SU-DHL-6 (cell line): ENCODE measurements around the gene TMEM131.

ENCODE experiments used
- EZH2phosphoT487 ChIP-seq: fragments of 200-600 bp; sonication (generic), shearing (Covaris generic); conservative IDR thresholded peaks from 2 replicates; pipeline ENCODE4 v1.6.1; 2018; ENCODE audit warnings: mild to moderate bottlenecking, antibody characterized with exemption, low read length, moderate library complexity, mixed read lengths
- TF ChIP-seq, protein P1 (sequence below): fragments of 200-600 bp; sonication (generic); IDR thresholded peaks from one replicate; pipeline ENCODE4 v1.5.1; 2017; ENCODE audit warnings: antibody characterized with exemption, mild to moderate bottlenecking, low read length, moderate library complexity; ENCODE audit not compliant: insufficient read depth, poor library complexity, severe bottlenecking

DNA sequence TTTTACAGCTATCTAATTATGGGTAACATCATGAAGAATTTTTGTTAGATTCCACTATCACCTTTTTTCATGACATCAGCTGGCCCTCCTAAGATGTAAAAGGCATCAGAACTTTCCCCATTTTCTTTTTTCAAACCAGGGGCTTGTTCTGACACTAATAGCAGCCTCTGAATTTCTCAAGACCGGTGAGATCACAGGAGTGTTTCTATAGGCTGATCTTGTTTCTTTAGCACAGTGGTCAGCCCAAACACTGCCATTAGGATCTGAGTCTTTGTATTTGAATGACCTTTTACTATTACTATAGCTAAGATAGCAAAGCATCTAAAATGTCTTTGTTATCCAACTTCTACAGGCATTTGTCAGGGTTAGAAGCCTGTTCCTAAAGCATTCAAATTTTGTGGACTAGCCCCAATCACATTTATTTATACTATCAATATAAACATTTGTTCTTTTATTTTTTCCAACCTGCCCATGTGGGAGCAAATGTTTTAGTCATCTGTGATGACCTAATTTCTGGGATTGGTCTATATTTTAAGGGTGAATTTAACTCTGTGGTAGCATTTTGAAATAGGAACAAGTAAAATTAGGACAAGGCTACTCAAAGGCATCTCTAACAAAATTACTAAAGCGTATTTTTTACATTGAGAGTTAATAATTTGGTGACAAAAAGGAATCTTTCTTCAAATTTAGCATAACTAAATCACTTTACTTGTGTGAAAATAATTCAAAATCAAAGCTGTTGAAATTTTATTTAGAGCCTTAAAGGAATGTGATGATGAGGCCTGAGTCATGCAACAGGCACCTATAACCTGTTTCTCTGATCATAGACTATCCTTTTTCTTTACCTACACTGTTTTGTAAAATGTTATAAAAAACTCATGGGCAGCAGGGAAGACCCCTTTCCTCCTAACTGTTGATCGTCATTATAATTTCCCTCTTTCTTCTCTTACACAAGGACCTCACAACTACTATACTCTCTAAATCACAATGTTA is 243.1 kb downstream of the TMEM131 start:
- no peak for TF ChIP-seq EZH2phosphoT487
- TF ChIP-seq, protein P1, sequence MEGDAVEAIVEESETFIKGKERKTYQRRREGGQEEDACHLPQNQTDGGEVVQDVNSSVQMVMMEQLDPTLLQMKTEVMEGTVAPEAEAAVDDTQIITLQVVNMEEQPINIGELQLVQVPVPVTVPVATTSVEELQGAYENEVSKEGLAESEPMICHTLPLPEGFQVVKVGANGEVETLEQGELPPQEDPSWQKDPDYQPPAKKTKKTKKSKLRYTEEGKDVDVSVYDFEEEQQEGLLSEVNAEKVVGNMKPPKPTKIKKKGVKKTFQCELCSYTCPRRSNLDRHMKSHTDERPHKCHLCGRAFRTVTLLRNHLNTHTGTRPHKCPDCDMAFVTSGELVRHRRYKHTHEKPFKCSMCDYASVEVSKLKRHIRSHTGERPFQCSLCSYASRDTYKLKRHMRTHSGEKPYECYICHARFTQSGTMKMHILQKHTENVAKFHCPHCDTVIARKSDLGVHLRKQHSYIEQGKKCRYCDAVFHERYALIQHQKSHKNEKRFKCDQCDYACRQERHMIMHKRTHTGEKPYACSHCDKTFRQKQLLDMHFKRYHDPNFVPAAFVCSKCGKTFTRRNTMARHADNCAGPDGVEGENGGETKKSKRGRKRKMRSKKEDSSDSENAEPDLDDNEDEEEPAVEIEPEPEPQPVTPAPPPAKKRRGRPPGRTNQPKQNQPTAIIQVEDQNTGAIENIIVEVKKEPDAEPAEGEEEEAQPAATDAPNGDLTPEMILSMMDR: no peak
